Measurements from ENCODE around the gene ZGPAT.

GRCh38 chr20:63773571-63774241 is 65.9 kb downstream of the ZGPAT start:
- TF ChIP-seq, protein P1, sequence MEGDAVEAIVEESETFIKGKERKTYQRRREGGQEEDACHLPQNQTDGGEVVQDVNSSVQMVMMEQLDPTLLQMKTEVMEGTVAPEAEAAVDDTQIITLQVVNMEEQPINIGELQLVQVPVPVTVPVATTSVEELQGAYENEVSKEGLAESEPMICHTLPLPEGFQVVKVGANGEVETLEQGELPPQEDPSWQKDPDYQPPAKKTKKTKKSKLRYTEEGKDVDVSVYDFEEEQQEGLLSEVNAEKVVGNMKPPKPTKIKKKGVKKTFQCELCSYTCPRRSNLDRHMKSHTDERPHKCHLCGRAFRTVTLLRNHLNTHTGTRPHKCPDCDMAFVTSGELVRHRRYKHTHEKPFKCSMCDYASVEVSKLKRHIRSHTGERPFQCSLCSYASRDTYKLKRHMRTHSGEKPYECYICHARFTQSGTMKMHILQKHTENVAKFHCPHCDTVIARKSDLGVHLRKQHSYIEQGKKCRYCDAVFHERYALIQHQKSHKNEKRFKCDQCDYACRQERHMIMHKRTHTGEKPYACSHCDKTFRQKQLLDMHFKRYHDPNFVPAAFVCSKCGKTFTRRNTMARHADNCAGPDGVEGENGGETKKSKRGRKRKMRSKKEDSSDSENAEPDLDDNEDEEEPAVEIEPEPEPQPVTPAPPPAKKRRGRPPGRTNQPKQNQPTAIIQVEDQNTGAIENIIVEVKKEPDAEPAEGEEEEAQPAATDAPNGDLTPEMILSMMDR (IDR thresholded peaks at IDR 0.05), result no peak
- no peak for TF ChIP-seq EZH2 (IDR thresholded peaks at IDR 0.05; ENCODE audit: borderline replicate concordance, insufficient read depth, low read depth, low read length, poor library complexity, severe bottlenecking)
